Neutrophil (primary cell): ENCODE measurements around the gene SETDB1.

Experiments used
- H3K27ac ChIP-seq: fragments of 200-600 bp; sonication (generic); 2 replicates; pipeline ENCODE4 v1.5.1; 2016; ENCODE audit warnings: mild to moderate bottlenecking, moderate library complexity
- H3K27me3 ChIP-seq: fragments of 200-600 bp; sonication (generic); 2 replicates; pipeline ENCODE4 v1.6.0; 2016; ENCODE audit warnings: mild to moderate bottlenecking
- H3K36me3 ChIP-seq: fragments of 200-600 bp; sonication (generic); 2 replicates; pipeline ENCODE4 v1.5.1; 2017
- H3K4me1 ChIP-seq, 2 experiments: fragments of 200-600 bp in 1 of 2; sonication (generic) in 1 of 2; 1 replicate in 1 of 2; 2 replicates in 1 of 2; pipeline versions ENCODE4 v1.5.1 to v1.6.1; 2013 to 2016; ENCODE audit warnings: low read depth in 1 of 2, low read length in 1 of 2, mild to moderate bottlenecking in 1 of 2, moderate library complexity in 1 of 2; ENCODE audit not compliant: control insufficient read depth in 1 of 2, insufficient read depth in 1 of 2
- H3K4me3 ChIP-seq, 2 experiments: fragments of 200-600 bp in 1 of 2; sonication (generic) in 1 of 2; 1 replicate in 1 of 2; 2 replicates in 1 of 2; pipeline ENCODE4 v1.5.1; 2013 to 2016; ENCODE audit warnings: low read depth in 1 of 2, low read length in 1 of 2, mild to moderate bottlenecking in 1 of 2, moderate library complexity in 1 of 2
- H3K9me3 ChIP-seq: fragments of 200-600 bp; sonication (generic); 2 replicates; pipeline ENCODE4 v1.5.1; 2016
- TF ChIP-seq, protein P1 (sequence below): fragments of 200-600 bp; sonication (generic); IDR thresholded peaks from 2 replicates; pipeline ENCODE4 v1.5.1; 2016; ENCODE audit warnings: antibody characterized with exemption

Gene SETDB1

GRCh38 chr1:150944856-150945255 is 18.7 kb downstream of the SETDB1 start:
- TF ChIP-seq, protein P1, sequence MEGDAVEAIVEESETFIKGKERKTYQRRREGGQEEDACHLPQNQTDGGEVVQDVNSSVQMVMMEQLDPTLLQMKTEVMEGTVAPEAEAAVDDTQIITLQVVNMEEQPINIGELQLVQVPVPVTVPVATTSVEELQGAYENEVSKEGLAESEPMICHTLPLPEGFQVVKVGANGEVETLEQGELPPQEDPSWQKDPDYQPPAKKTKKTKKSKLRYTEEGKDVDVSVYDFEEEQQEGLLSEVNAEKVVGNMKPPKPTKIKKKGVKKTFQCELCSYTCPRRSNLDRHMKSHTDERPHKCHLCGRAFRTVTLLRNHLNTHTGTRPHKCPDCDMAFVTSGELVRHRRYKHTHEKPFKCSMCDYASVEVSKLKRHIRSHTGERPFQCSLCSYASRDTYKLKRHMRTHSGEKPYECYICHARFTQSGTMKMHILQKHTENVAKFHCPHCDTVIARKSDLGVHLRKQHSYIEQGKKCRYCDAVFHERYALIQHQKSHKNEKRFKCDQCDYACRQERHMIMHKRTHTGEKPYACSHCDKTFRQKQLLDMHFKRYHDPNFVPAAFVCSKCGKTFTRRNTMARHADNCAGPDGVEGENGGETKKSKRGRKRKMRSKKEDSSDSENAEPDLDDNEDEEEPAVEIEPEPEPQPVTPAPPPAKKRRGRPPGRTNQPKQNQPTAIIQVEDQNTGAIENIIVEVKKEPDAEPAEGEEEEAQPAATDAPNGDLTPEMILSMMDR = no peak
- H3K9me3 ChIP-seq = no peaks in the 10 kb centered on the region
- H3K27me3 ChIP-seq = no peaks in the 10 kb centered on the region
- peaks cover 100% of the 10 kb centered on the region for H3K36me3 ChIP-seq
- H3K4me1 ChIP-seq = no peaks in the 10 kb centered on the region
- H3K4me3 ChIP-seq = no peak overlapping the region
- H3K27ac ChIP-seq = no peak overlapping the region

DNA sequence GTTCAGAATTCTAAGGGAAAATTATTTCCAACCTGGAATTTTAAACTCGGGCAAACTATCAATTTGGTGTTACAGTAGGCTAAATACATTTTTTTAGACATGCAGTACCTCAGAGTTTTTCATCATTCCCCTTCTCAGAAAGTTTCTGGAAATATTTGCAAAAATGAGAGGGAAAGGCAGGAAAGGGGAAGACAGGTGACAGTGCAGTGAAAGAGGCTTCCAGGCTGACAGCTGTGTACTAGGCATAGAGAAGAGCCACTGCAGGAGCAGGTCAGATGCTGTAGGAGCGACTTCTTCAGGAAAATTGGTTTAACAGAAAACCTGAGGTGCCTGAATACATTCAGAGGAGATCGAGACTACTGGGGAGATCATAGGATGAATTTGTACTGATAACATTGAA is 28.5 kb downstream of the SETDB1 start:
- no peak overlapping the region for H3K27ac ChIP-seq
- no peaks in the 10 kb centered on the region for H3K9me3 ChIP-seq
- H3K4me3 ChIP-seq = no peak overlapping the region
- H3K4me1 ChIP-seq = no peaks in the 10 kb centered on the region
- H3K27me3 ChIP-seq = no peaks in the 10 kb centered on the region
- H3K36me3 ChIP-seq = peaks cover 89% of the 10 kb centered on the region
- TF ChIP-seq, protein P1 = no peak

DNA sequence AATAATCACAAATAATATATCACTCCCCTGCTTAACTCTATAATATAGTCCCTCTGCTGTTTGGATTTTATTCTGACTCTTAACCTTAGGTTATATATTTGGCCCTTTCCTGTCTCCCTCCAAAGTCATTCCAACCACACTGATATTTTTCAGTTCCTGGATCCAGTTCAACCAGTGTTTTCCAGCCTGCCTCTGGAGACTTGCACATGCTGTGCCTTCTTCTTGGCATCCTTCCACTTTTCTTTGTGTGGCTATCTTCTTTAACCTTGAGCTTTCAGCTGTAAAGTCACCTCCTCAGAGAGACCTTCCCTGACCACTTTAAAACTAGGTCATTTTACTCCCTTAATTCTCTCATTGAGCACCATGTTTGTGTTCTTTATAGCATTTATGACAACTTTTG is 29.1 kb downstream of the SETDB1 start:
- Histone ChIP-seq H3K9me3 (no peaks in the 10 kb centered on the region), H3K4me1 (no peaks in the 10 kb centered on the region), H3K4me3 (no peak overlapping the region), H3K36me3 (peaks cover 89% of the 10 kb centered on the region), H3K27me3 (no peaks in the 10 kb centered on the region), H3K27ac (no peak overlapping the region)
- TF ChIP-seq, protein P1 = no peak

- TF ChIP-seq, protein P1 = no peak
- H3K9me3 ChIP-seq = no peaks in the 10 kb centered on the region
- H3K27ac ChIP-seq = no peak overlapping the region
- peaks cover 89% of the 10 kb centered on the region for H3K36me3 ChIP-seq
- H3K27me3 ChIP-seq = no peaks in the 10 kb centered on the region
- no peak overlapping the region for H3K4me3 ChIP-seq
- no peaks in the 10 kb centered on the region for H3K4me1 ChIP-seq
These were observed 31.5 kb downstream of the SETDB1 start for GRCh38 chr1:150957666-150958065.

- H3K9me3 ChIP-seq = no peaks in the 10 kb centered on the region
- no peak overlapping the region for H3K27ac ChIP-seq
- H3K27me3 ChIP-seq = no peaks in the 10 kb centered on the region
- H3K4me1 ChIP-seq = no peaks in the 10 kb centered on the region
- no peak overlapping the region for H3K4me3 ChIP-seq
- peaks cover 89% of the 10 kb centered on the region for H3K36me3 ChIP-seq
- TF ChIP-seq, protein P1 = no peak
These were observed 34.5 kb downstream of the SETDB1 start for GRCh38 chr1:150960646-150961045.

- Histone ChIP-seq H3K9me3 (no peaks in the 10 kb centered on the region), H3K27ac (peak overlapping the region; percentile 39), H3K36me3 (peaks cover 97% of the 10 kb centered on the region), H3K4me1 (no peaks in the 10 kb centered on the region), H3K4me3 (no peak overlapping the region), H3K27me3 (no peaks in the 10 kb centered on the region)
- TF ChIP-seq, protein P1 = no peak
These were observed 35.6 kb downstream of the SETDB1 start for GRCh38 chr1:150961756-150962155.
